Hindlimb muscle (tissue), 1 donor: ENCODE results near the gene NPM1. TPM values are rescaled to one million over a fixed set of nuclear protein-coding genes. Genes with fewer than 3 reads are reported as not detected.
"Not testable (repeated sequence)": the region's sequence is repeated elsewhere in the genome, so short reads cannot be mapped to it uniquely, and the experiment has no call there.

Source experiments
- DNase-seq: peaks from one replicate; pipeline ENCODE4 v3.0.0-alpha.2; 2013
- polyA plus RNA-seq: library from polyadenylated mRNA; unstranded; fragments of 120-200 nt; gene quantifications from one replicate; pipeline ENCODE4 v1.2.1, GENCODE V29; 2013; ENCODE audit not compliant: insufficient read length

NPM1 gene
- polyA plus RNA-seq, 1 donor = 860 TPM

DNA sequence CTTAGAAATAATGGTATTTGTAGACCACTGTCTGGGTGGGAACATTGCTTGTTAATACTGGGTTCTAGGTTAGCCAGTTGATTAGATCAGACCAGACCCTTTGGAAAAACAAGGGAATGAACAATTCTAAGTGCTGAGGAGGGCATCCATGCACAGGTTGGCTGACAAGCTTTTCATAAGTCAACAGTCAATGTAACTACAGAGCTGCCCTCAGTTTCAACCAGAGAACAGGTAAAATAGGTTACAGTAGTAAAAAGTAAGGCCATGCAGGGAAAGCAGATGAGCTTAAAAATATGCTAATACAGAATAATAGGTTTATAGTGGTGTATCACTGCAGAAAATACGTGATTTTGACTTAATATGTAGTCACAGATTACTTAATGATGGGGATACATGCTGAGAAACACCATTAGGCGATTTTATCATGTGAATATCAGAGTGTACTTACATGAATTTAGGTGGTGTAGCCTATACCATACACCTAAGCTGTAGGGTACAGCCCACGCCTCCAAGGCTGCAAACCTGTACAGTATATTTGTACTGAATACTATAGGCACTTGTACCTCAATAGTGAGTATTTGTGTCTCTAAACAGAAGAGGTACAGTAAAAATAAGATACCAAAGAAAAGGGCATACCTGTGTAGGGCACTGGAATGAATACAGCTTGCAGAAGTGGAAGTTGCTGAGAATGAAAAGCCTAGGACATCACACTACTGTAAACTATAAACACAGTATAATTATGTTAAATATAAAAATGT lies 25.7 kb downstream of the NPM1 start:
- no peak for DNase-seq

DNA sequence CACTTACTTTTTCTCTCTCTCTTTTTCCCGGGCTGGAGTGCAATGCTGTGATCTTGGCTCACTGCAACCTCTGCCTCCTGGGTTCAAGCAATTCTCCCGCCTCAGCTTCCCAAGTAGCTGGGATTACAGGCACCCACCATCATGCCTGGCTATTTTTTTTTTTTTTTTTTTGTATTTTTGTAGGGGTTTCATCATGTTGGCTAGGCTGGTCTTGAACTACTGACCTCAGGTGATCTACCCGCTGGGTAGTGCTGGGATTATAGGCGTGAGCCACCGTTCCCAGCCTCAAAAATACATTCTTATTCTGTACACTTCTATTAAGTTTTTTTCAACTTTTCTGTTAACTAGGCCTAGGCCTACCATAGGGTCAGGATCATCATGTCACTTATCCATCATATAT lies 26.3 kb downstream of the NPM1 start:
- DNase-seq = not testable (repeated sequence)

DNA sequence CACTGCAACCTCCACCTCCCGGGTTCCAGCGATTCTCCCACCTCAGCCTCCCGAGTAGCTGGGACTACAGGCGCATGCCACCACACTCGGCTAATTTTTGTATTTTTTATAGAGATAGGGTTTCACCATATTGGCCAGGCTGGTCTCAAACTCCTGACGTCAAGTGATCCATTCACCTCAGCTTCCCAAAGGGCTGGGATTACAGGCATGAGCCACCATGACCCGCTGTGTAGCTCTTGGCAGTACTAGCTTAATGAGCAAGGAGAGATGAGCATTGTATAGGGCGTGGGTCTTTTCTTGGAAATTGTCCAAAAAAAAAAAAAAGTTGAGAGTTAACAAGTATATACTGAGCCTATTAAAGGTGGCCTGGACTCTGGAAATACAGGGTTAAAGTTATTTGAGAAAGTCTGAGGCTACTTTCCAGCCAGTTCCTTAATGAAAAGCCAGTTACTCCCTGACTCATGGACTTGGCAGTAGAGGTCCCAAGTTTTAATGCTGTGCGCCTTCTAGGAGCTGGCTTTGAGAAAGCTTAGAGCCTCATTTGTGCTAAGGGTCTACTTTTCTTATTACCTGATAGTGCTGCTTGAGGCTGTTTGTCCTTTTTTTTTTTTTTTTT lies 27.6 kb downstream of the NPM1 start:
- peak; percentile 63 for DNase-seq

DNA sequence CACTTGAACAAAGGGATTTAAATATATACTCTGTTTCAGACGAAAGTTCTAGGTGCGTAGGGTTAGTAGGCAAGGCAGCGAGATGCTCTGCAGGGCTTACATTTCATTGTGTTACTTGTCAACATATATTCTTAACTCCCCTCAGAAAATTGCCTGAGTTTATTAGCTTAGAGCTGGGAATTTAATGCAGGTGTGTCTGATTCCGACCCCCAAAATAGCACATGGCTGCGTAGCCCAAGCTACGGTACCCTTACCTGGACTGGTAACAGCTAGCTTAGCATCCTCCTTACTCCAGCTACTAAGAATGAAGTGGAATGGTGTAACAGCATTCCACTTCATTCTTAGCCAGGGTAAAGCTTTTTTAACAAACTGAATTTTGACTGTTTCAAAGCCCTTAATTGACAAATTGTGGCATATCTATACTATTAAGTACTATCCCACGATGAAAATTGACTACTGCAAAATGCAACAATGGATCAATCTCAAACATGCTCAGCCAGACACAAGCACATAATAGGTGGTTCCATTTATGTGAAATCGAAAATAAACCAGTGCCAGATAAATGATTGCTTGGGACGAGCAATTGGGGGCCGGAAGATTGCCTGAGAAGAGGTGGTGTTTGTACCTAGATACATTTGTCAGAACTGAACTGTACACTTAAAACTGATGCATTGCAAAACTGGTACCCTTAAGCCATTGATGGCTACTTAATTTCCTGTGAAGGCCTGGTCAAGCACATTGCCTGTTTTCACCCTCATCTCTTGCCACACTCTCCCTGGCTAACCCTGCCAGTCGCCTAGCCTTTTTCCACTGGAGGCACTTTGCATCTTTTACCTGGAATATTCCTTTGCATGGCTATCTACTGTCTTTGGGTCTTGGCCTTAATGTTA lies 28.8 kb downstream of the NPM1 start:
- no peak for DNase-seq

DNA sequence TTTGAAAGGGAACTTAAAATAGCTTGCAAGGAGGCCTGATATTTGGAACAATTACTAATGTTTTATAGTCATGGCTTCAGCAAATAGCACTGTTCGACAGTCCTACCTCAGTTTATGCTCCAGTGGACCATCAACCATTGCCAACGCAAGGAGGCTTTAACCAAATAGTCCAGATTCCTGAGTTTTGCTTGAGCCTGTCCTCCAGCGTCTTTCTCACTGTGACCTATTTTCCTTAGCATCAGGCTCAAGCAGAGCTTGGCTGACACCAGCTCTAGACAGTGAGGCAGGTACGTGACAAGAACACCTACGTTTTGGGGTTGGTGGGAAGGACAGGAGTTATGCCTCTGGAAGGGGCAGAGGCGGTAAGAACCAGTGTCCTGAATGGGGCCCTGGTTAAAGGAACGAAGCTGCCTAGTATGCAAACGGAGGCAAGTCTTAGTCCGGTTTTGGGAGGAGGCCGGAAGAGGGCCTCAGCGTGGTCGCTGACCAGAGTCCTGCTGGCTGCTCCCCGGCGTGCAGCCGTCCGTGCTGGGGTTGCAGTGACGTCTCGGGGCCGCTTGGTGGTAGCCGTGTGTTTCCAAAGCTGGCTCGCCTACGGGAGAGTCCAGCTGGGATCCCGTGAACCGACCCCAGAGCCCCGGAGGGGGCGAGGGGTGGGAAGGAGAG lies 30.8 kb downstream of the NPM1 start:
- DNase-seq = peak; percentile 91

DNA sequence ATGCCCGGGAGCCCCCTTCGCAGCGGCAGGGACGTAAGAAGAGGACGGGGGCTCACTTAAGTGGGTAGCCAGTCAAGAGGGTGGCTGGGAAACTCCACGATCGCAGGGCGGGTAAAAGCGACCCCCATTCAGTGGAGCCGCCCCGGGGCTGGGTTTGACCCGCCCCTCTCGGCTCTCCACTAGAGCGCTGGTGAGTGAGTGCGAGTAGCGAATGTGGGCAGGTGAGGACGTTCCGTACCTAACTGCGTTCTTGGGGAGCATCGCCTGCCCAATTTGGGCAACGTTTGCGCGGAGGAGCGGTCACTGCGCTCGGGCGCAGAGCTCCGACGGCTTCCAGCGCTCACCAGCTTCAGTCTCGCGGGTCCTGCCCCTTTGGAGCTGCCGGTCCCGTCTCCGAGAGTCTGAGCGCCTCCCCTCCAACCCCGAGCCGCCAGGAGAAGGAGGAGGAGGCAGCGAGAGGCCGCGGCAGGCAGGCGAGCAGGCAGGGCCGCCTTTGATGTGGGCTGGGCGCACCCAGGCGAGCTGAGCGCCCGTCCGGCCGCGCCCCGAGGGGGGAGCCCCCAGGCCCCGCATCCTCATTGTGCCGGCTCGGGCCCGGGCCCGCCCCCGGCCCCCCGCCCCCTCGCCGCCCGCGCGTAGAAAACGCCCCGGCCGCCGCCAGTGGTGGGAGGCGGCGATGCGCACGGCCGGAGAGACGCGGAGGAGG lies 31.5 kb downstream of the NPM1 start, which contains the start of gene FGF18:
FGF18 (plus strand) TSS at position 666 of the 706 bp plus-strand sequence. CDS start 553 bp downstream, outside the sequence.
- peak; percentile 83 for DNase-seq

DNA sequence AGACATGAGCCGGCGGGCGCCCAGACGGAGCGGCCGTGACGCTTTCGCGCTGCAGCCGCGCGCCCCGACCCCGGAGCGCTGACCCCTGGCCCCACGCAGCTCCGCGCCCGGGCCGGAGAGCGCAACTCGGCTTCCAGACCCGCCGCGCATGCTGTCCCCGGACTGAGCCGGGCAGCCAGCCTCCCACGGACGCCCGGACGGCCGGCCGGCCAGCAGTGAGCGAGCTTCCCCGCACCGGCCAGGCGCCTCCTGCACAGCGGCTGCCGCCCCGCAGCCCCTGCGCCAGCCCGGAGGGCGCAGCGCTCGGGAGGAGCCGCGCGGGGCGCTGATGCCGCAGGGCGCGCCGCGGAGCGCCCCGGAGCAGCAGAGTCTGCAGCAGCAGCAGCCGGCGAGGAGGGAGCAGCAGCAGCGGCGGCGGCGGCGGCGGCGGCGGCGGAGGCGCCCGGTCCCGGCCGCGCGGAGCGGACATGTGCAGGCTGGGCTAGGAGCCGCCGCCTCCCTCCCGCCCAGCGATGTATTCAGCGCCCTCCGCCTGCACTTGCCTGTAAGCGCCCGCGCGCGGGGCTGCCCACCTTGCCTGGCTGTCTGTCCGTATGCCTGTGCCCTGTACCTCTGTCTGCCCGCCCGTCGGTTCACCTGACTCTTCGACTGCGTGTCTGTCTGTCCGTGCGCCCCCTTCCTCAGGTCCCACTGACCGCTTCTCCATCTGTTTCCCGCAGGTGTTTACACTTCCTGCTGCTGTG lies 32.2 kb downstream of the NPM1 start:
- DNase-seq = no peak

DNA sequence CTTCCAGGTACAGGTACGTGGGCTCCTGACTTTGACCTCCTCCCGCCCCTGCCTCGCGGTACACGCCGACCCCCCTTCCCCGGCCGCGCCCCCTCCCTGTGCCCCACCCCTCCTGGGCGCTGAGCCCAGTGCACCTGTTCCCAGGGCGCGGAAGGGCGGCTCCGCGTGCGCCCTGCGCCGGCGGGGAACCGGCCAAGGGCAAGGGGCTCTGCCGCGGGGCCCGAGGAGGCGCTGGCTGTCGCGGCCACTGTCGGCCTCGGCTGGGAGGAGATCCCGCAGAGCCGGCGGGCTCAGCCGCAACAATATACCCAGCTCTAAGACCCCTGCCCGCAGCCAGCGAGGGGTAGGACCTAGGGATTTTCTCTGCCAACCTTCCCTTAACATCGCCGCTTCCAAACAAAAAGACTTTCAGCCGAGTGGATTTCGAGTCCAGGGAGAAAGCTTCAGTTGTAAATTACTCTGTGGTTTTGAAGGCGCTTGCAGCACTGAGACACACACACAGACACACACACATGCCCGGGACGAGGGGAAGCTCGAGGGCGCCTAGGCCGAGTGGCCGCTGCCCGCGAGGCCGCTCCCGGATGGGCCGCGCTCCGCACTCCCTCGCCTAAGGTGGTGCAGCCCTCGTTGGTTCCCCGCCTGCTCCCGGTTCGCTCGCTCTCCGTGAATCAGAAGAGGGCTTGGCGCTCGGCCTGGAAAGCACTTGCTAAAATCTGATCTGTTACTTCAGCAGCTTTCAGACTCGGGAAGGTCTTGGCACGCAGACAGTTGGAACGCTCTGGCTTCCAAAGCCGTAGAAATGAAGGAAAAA lies 33.0 kb downstream of the NPM1 start:
- DNase-seq = peak; percentile 93

DNA sequence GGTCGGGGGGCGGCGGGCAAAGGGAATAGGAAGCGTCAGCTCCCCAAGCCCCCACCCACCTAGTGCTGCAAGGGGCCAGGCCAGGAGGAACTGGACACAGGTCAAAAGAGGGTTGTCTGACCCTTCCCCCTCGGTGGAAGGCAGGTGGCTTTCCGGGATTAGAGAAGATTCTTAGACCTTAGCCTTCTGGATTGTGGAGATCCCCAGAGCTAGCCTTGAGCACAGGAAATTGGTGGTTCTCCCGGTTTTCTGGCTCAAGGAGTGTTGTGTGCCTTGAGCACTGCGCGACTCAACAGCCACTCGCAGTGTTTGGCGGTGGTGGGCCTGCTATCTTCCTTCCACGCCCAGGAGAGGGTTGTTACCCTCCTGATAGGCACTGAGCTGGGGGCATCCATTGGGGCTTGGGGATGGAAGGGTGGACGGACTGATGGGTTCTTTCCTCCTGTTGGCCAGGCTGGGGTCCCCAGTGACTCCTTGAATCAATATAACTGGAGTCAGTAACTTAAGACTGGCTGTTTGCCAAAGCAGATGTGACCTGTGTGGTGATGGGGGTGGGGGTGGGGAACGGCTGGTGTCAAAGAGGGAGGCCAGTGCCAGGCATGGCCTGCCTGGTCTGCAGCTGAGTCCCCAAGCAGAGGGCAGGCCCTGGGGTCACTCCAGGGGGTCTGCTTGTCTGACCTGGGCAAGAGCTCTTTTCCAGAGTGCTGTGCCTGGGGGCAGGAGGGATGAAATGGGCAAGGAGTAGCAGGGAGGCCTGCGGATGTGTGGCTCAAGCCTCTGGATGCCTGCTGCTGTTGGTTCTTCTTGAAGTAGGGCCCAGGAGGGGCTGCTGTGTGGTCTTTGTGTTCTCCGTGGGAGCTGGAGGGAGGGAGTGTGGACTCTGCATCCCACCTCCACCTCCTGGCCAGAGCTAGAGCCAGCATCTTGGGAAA lies 33.9 kb downstream of the NPM1 start:
- no peak for DNase-seq

DNA sequence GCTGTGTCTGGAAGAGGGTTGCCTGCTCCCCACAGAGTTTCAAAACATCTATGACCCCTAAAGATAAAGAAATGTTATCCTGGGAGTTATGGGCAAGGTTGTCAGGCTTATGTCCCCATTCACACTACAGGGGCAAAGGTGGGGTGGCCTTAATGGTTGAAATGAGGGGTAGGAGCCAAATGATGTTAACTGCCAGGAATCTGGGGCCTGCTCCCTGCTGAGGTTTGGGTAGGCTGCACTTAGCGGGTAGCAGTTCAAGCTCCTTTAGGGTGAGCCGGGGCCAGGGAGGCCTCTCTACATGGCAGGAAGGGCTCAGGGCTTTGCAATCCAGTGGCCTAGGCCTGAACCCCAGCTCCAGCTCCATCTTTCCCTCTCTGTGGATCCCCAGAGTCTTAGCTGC lies 34.8 kb downstream of the NPM1 start:
- DNase-seq = no peak

DNA sequence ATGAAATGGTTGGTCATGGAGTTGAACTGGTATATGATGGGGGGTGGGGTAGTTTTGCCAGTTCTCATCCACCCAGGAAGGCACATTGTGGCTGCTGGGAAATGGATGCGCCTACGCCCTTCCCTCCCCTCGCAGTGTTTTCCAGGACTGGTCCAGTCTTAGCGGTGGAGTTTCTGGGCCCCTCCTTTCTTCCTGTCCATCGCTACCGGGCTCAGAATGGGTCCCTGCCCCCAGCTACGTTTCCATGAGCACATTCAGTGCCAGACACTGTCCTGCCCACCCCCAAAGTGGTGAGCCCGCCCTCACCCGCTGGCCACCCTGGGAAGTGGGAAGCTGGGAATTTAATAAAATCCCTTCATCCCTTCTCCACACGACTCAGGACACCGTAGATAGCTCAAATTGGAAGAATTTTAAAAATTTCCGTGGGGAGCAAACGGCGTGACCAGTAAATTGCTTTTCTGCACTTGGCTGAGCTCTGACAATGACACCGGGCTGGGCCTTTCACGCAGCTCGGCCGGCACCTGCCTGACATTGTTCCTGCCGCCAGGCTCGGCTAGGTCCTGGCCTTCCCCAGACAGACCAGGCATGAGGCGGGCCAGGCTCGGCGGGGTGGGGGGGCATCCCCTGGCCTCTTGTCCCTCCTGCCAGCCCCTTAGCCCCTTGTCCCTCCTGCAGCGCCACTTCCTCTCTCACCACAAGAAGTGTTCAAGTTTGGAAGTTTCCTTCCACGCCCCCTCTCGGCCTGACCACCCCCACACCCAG lies 35.4 kb downstream of the NPM1 start:
- DNase-seq = no peak

DNA sequence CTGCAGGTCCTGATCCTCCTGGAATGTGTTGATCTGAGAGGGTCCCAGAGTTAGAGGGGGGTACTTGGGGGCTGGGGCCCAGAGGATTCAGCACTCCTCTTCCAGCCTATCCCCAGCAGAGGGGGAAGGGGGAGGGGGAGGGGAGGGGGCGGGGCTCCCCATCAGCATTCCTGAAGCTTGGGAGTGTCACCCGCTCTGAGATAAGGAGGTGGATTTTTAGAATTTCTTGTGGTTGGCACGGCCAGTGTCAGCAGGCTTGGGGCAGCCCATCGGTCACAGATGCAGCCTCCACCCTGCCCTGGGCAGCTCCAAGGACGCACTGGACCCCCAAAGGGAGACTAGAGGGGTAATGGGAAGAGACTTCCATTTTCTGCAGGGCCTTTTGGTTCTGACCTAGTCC lies 37.1 kb downstream of the NPM1 start:
- no peak for DNase-seq

DNA sequence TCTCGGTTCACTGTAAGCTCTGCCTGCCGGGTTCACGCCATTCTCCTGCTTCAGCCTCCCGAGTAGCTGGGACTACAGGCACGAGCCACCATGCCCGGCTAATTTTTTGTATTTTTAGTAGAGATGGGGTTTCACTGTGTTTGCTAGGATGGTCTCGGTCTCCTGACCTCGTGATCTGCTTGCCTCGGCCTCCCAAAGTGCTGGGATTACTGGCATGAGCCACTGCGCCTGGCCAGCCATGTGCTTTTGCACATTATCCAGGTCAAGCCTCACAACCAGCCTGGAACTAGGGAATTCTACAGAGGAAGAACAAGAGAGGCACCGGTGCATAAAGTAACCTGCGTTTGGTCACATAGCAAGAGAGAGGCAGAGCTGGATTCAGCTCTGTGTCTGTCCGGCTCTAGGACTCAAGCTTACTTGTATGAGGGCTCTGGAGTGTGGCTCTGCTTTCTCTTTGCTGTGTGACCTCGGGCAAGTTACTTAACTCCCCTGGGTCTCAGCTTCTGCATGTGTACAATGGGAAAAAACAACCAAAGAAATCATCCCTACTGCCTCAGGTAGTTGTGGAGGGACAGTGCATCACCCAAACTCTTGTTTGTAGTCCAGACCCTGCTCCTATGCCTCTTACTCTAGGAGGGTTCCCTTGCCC lies 38.1 kb downstream of the NPM1 start:
- no peak for DNase-seq

DNA sequence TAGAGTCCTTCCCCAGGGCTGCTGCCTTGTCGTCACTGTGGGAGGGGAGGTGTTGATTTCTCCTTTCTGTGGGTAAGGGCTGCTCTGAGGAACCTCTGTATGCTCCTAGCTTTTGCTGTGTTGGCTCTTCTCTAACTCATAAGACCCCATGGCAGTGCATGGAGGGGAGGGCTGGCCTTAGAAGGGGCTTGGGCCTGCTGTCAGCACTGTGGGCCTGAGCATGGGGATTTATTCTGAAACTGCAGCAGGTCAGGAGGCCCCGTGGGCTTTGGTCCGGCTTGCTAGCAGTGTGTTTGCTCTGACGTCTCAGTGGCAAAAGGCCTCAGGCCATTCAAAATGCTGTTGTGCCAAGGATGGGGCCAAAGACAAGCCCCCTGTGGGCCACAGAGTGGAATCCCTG lies 38.6 kb downstream of the NPM1 start:
- no peak for DNase-seq

DNA sequence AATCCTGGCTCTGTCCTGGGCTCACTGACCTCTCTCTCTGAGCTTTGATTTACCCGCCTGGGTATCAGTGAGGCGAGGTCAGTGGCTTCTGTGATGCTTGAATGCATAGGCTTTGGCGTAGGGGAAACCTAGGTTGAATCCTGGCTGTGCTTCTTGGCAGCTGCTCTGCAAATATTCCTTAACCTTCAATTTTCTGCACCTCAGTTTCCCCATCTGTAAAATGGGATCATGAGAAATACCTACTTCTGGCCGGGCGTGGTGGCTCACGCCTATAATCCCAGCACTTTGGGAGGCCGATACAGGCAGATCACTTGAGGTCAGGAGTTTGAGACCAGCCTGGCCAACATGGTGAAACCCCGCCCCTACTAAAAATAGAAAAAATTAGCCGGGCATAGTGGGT lies 39.0 kb downstream of the NPM1 start:
- DNase-seq = no peak

DNA sequence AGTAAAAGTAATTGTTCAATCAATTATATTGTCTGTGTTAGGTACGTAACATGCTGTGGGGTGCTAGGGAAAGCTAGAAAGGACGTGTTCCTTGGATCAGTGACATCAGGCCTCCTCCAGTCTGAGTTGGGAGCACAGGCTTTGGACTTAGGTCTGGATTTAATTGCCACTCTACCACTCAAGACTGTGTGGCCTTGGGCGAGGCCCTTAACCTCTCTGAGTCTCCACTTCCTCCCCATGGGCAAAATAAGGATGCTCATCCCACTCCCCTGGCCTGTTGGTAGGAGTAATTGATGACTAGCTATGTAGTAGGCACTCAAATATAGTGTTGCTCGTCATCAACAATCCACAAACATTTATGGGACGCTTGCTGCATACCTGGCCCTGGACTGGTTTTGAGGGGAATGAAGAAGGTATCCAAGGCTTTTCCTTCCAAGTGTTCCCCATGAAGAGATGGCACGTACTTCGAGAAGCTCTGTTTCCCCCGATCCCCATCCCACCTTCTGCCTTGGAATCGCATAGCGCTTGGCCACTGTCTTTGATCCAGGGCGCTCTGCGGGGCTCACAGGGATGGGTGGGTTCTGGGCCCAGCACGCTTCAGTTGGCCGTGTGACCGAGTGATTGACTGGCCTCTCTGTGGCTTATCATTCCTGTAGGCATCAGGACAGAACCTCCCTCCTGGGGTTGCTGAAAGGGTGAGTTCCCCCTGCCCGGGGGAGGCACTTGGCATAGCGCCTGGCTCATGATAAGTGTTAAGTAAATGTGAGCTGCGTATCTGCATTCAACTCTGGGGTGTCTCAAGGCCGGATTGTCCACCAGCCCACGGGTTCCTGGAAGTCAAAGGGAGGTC lies 39.9 kb downstream of the NPM1 start:
- no peak for DNase-seq

DNA sequence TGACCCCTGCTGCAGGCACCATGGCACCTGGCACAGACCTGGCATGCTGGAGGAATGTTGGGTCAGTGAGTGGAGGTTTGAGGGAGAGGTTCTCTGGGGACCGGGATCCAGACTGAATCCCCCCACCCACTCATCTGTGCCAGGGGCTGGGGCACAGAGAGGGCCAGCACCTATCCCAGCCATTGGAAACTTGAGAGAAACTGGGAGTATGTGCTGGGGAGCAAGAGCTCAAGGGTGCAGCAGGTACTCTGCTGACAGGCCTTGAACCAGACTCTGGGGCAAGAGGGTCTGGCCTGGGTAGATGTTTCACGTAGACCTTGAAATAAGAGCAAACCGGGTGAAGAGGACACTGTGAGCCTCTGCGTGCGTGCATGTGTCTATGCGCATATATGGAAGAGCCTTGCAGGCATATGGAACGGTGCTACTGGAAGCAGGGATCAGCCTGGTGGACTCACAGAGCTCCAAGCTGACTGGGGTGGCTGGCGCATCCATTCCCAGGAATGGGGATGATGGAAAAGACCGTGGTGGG lies 40.6 kb downstream of the NPM1 start:
- DNase-seq = no peak
